ENCODE results near the gene WDR59.
"Not testable (repeated sequence)": the region's sequence is repeated elsewhere in the genome, so short reads cannot be mapped to it uniquely, and the experiment has no call there.

Gene WDR59

GRCh38 chr16:74939688-74940087 is 45.2 kb downstream of the WDR59 start:
- no peak for DNase-seq (ENCODE audit: low read depth in 1 of 2, low spot score in 1 of 2)
- no peak for TF ChIP-seq JUND (IDR thresholded peaks at IDR 0.05; ENCODE audit: low read depth)
- in situ Hi-C loops (cut with HindIII; ENCODE audit: low pct_unique_long_range_greater_than_20kb, low sequenced_read_pairs): no loop called here

- DNase-seq (ENCODE audit: low read depth in 1 of 2, low spot score in 1 of 2): no peak
- in situ Hi-C loops (cut with HindIII; ENCODE audit: low pct_unique_long_range_greater_than_20kb, low sequenced_read_pairs): no loop called here
- no peak for TF ChIP-seq JUND (IDR thresholded peaks at IDR 0.05; ENCODE audit: low read depth)
Measured at GRCh38 chr16:74936902-74937560, 47.9 kb downstream of the WDR59 start.

- in situ Hi-C loops (cut with HindIII; ENCODE audit: low pct_unique_long_range_greater_than_20kb, low sequenced_read_pairs): no loop called here
- no peak for DNase-seq (ENCODE audit: low read depth in 1 of 2, low spot score in 1 of 2)
- TF ChIP-seq JUND (IDR thresholded peaks at IDR 0.05; ENCODE audit: low read depth): no peak
Measured at GRCh38 chr16:74931445-74931844, 53.5 kb downstream of the WDR59 start.

GRCh38 chr16:74929636-74930035 is 55.3 kb downstream of the WDR59 start:
- in situ Hi-C loops (cut with HindIII; ENCODE audit: low pct_unique_long_range_greater_than_20kb, low sequenced_read_pairs): no loop called here
- no peak for TF ChIP-seq JUND (IDR thresholded peaks at IDR 0.05; ENCODE audit: low read depth)
- no peak for DNase-seq (ENCODE audit: low read depth in 1 of 2, low spot score in 1 of 2)

- in situ Hi-C loops (cut with HindIII; ENCODE audit: low pct_unique_long_range_greater_than_20kb, low sequenced_read_pairs): no loop called here
Measured at GRCh38 chr16:74926805-74927204, 58.1 kb downstream of the WDR59 start.

GRCh38 chr16:74923766-74924460 is 61.0 kb downstream of the WDR59 start:
- no peak for TF ChIP-seq JUND (IDR thresholded peaks at IDR 0.05; ENCODE audit: low read depth)
- in situ Hi-C loops (cut with HindIII; ENCODE audit: low pct_unique_long_range_greater_than_20kb, low sequenced_read_pairs): no loop called here
- no peak for DNase-seq (ENCODE audit: low read depth in 1 of 2, low spot score in 1 of 2)

More at GRCh38 chr16:74926805-74927204, 58.1 kb downstream of the WDR59 start:
- no peak for DNase-seq (ENCODE audit: low read depth in 1 of 2, low spot score in 1 of 2)
- no peak for TF ChIP-seq JUND (IDR thresholded peaks at IDR 0.05; ENCODE audit: low read depth)

- TF ChIP-seq JUND (IDR thresholded peaks at IDR 0.05; ENCODE audit: low read depth): no peak
- in situ Hi-C loops (cut with HindIII; ENCODE audit: low pct_unique_long_range_greater_than_20kb, low sequenced_read_pairs): no loop called here
- DNase-seq (ENCODE audit: low read depth in 1 of 2, low spot score in 1 of 2): no peak
Measured at GRCh38 chr16:74922150-74923138, 62.5 kb downstream of the WDR59 start.

GRCh38 chr16:74921051-74921450 is 63.9 kb downstream of the WDR59 start:
- DNase-seq (ENCODE audit: low read depth in 1 of 2, low spot score in 1 of 2): no peak
- no peak for TF ChIP-seq JUND (IDR thresholded peaks at IDR 0.05; ENCODE audit: low read depth)
- in situ Hi-C loops (cut with HindIII; ENCODE audit: low pct_unique_long_range_greater_than_20kb, low sequenced_read_pairs): no loop called here

GRCh38 chr16:74909665-74910064 is 75.3 kb downstream of the WDR59 start:
- TF ChIP-seq JUND (IDR thresholded peaks at IDR 0.05; ENCODE audit: low read depth): no peak
- in situ Hi-C loops (cut with HindIII; ENCODE audit: low pct_unique_long_range_greater_than_20kb, low sequenced_read_pairs): no loop called here
- no peak for DNase-seq (ENCODE audit: low read depth in 1 of 2, low spot score in 1 of 2)

GRCh38 chr16:74908759-74909158 is 76.2 kb downstream of the WDR59 start:
- in situ Hi-C loops (cut with HindIII; ENCODE audit: low pct_unique_long_range_greater_than_20kb, low sequenced_read_pairs); DNase-seq (ENCODE audit: low read depth in 1 of 2, low spot score in 1 of 2): not testable (repeated sequence)

- in situ Hi-C loops (cut with HindIII; ENCODE audit: low pct_unique_long_range_greater_than_20kb, low sequenced_read_pairs): no loop called here
- TF ChIP-seq JUND (IDR thresholded peaks at IDR 0.05; ENCODE audit: low read depth): no peak
- DNase-seq (ENCODE audit: low read depth in 1 of 2, low spot score in 1 of 2): no peak
Measured at GRCh38 chr16:74903901-74904678, 80.8 kb downstream of the WDR59 start.

- in situ Hi-C loops (cut with HindIII; ENCODE audit: low pct_unique_long_range_greater_than_20kb, low sequenced_read_pairs): no loop called here
- no peak for TF ChIP-seq JUND (IDR thresholded peaks at IDR 0.05; ENCODE audit: low read depth)
Measured at GRCh38 chr16:74903120-74903519, 81.8 kb downstream of the WDR59 start.

More at GRCh38 chr16:74903120-74903519, 81.8 kb downstream of the WDR59 start:
- DNase-seq (ENCODE audit: low read depth in 1 of 2, low spot score in 1 of 2): no peak
